ENCODE measurements around the gene SS18L1.

- TF ChIP-seq FOXK1 (CRISPR knock-in tag; IDR thresholded peaks at IDR 0.05), result no peak
- TF ChIP-seq, protein P1, sequence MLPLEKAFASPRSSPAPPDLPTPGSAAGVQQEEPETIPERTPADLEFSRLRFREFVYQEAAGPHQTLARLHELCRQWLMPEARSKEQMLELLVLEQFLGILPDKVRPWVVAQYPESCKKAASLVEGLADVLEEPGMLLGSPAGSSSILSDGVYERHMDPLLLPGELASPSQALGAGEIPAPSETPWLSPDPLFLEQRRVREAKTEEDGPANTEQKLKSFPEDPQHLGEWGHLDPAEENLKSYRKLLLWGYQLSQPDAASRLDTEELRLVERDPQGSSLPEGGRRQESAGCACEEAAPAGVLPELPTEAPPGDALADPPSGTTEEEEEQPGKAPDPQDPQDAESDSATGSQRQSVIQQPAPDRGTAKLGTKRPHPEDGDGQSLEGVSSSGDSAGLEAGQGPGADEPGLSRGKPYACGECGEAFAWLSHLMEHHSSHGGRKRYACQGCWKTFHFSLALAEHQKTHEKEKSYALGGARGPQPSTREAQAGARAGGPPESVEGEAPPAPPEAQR (CRISPR knock-in tag; IDR thresholded peaks at IDR 0.05), result no peak
Measured at GRCh38 chr20:62211769-62212288, 68.3 kb downstream of the SS18L1 start.

Data from WTC11 (cell line).